Stomach (tissue), 9 donors: ENCODE measurements around the gene ARL4A. TPM values are rescaled to one million over a fixed set of nuclear protein-coding genes. Genes with fewer than 3 reads are reported as not detected.

Experiments
- DNase-seq, 2 donors: peaks; one replicate each; pipeline versions ENCODE4 v3.0.0 to v3.0.0-alpha.2; 2013 to 2019
- H3K27ac ChIP-seq, 5 donors: fragments of 200-600 bp in 4 of 5; sonication (generic) in 4 of 5; one replicate each; pipeline ENCODE4 v1.5.1; 2013 to 2019; ENCODE audit warnings: mild to moderate bottlenecking in 1 of 5, moderate library complexity in 1 of 5
- H3K27me3 ChIP-seq, 3 donors: fragments of 200-600 bp; sonication (generic); one replicate each; pipeline ENCODE4 v1.5.1; 2017 to 2019; ENCODE audit warnings: mixed run types in 1 of 3
- H3K36me3 ChIP-seq, 4 donors: fragments of 200-600 bp; sonication (generic); 1 replicate in 3 of 4; 2 replicates in 1 of 4; pipeline ENCODE4 v1.5.1; 2016 to 2019
- H3K4me1 ChIP-seq, 4 donors: fragments of 200-600 bp; sonication (generic); one replicate each; pipeline ENCODE4 v1.5.1; 2016 to 2019
- H3K4me3 ChIP-seq, 4 donors: fragments of 200-600 bp; sonication (generic) in 3 of 4; one replicate each; pipeline ENCODE4 v1.5.1; 2016 to 2019; ENCODE audit warnings: mild to moderate bottlenecking in 1 of 4
- H3K9me3 ChIP-seq, 4 donors: fragments of 200-600 bp; sonication (generic); one replicate each; pipeline ENCODE4 v1.5.1; 2016 to 2019
- CTCF ChIP-seq, 7 experiments: fragments of 450-650 bp in 4 of 7; fragments of 200-600 bp in 3 of 7; sonication (generic) in 3 of 7; IDR thresholded peaks; one replicate each; pipeline ENCODE4 v1.5.1; 2016 to 2019; ENCODE audit warnings: antibody characterized with exemption in 7 of 7, control low read depth in 2 of 7, mild to moderate bottlenecking in 1 of 7
- EP300 ChIP-seq: sonication (generic); formaldehyde crosslinking; IDR thresholded peaks from one replicate; pipeline ENCODE4 v1.6.1; 2017; ENCODE audit warnings: antibody characterized with exemption
- POLR2A ChIP-seq, 4 donors: fragments of 450-650 bp; IDR thresholded peaks; one replicate each; pipeline ENCODE4 v1.6.1; 2016; ENCODE audit warnings: antibody characterized with exemption in 4 of 4, control low read depth in 2 of 4, mild to moderate bottlenecking in 1 of 4, moderate library complexity in 1 of 4
- POLR2AphosphoS5 ChIP-seq, 3 donors: sonication (generic); formaldehyde crosslinking; IDR thresholded peaks; one replicate each; pipeline ENCODE4 v1.6.1; 2016; ENCODE audit warnings: antibody characterized with exemption in 3 of 3
- WGBS, 5 donors: extraction: QIAGEN DNeasy Blood & Tissue Kit in 3 of 5; methylation state at CpG; one replicate each; pipeline versions ENCODE4 v1.1.5 to v1.1.7; 2013 to 2018; 5-methylcytosine and 5-hydroxymethylcytosine counted together
- intact Hi-C: fragments of 100-400 bp; cut with DNase I; formaldehyde crosslinking; loops from one replicate; pipeline ENCODE4 v1.15.1; 2023; ENCODE audit warnings: low total_unique reads
- polyA plus RNA-seq, 3 donors: library from polyadenylated mRNA; stranded (reverse); fragments of 200-250 nt; gene quantifications; one replicate each; pipeline ENCODE4 v1.2.3, GENCODE V29; 2013
- total RNA-seq, 5 donors: library from RNA; depleted of rRNA; stranded (reverse); fragments of >200 nt; gene quantifications; one replicate each; pipeline versions ENCODE4 v1.1.0 to v1.2.3, GENCODE V29; 2014 to 2016
- donor health status: healthy with polysubstance abuse.
- donor health status: Bipolar disorder and iron deficiency.
- donor health status: healthy.

ARL4A gene
- total and polyA plus RNA-seq, 8 donors: 1.2 to 55.4 (median 27.7) TPM

DNA sequence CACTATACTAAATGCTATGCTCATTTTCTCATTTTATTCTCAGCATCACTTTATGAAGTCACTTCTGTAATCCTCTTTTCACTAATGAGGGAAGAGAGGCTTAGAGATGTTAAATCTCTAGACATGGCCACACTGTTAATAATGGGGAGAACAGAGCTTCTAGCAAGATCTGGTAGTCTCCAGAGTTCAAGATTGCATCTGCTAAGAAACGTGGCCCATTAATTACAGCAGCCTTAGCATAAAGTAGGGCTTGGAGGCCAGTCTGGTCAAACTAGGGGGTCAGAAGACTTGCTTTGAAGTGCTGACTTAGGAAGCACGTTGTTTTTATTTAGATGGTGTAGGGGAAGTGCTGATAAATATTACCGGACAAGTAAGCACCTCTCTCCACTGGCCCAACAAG lies 29.3 kb downstream of the ARL4A start:
- 56 to 72% (median 62%) methylated on average over 3 of the region's 3 CpGs for WGBS, 5 donors

GRCh38 chr7:12719141-12719919 lies 31.9 kb downstream of the ARL4A start:
- H3K27ac ChIP-seq: peak overlapping the region in 4 of 5 donors; percentile 48 to 80 (median 68)
- no peak for DNase-seq
- WGBS, 5 donors: 40 to 55% (median 47%) methylated on average over 5 of the region's 5 CpGs
- H3K4me1 ChIP-seq: peaks cover 12 to 55% (median 28%) of the 10 kb centered on the region in 4 donors
- intact Hi-C loops: no loop called here
- H3K9me3 ChIP-seq: no peaks in the 10 kb centered on the region
- H3K4me3 ChIP-seq: no peak overlapping the region
- H3K27me3 ChIP-seq: no peaks in the 10 kb centered on the region
- no peaks in the 10 kb centered on the region for H3K36me3 ChIP-seq
- TF ChIP-seq POLR2A (IDR thresholded peaks at IDR 0.05): no peak
- no peak for TF ChIP-seq EP300
- TF ChIP-seq CTCF (IDR thresholded peaks at IDR 0.05): no peak
- no peak for TF ChIP-seq POLR2AphosphoS5 (IDR thresholded peaks at IDR 0.05)

More for the DNA sequence above, 29.3 kb downstream of the ARL4A start:
- peaks cover 12 to 62% (median 28%) of the 10 kb centered on the region in 4 donors for H3K4me1 ChIP-seq
- peak overlapping the region in 4 of 5 donors; percentile 78 to 88 (median 84) for H3K27ac ChIP-seq
- no peaks in the 10 kb centered on the region for H3K9me3 ChIP-seq
- intact Hi-C loops: no loop called here
- DNase-seq: no peak
- TF ChIP-seq EP300: no peak
- no peak for TF ChIP-seq POLR2AphosphoS5 (IDR thresholded peaks at IDR 0.05)
- TF ChIP-seq POLR2A (IDR thresholded peaks at IDR 0.05): no peak
- no peaks in the 10 kb centered on the region for H3K27me3 ChIP-seq
- H3K36me3 ChIP-seq: no peaks in the 10 kb centered on the region
- no peak overlapping the region for H3K4me3 ChIP-seq

DNA sequence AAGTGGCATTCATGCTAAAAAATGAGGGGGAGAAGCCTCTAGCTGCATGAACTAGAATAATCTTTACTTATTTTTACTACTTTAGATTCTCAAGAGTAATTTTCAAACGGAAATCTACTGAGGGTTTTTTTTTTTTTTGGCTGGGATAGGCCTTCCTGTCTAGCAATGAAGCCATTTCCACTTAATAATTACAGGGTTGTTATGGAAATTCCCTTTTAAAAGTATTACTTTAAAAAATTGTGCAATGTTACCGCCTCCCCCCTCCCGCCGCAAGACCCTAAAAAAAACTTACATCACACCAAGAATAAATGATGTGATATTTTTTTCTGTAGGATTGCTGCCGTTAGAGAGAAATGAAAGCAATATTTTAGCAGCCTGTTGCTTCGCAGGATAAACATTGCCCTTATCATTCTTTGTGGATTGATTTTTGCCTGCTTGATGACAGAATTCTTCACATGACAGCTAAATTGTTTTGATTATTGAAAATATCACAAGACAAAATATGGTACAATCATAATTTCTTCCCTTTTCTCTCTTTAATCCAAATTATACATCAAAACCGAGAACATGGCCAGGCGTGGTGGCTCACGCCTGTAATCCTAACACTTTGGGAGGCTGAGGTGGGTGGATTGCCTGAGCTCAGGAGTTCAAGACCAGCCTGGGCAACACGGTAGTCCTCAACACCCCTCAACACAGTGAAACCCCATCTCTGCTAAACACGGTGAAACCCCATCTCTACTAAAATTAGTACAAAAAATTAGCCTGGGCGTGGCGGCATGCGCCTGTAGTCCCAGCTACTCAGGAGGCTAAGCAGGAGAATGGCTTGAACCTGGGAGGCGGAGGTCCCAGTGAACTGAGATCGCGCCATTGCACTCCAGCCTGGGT lies 32.8 kb downstream of the ARL4A start:
- H3K36me3 ChIP-seq: no peaks in the 10 kb centered on the region
- H3K4me1 ChIP-seq: peaks cover 7 to 47% (median 24%) of the 10 kb centered on the region in 4 donors
- no peak overlapping the region for H3K4me3 ChIP-seq
- peak overlapping the region; percentile 24 to 80 (median 61) for H3K27ac ChIP-seq
- H3K27me3 ChIP-seq: no peaks in the 10 kb centered on the region
- H3K9me3 ChIP-seq: no peaks in the 10 kb centered on the region
- intact Hi-C loops: no loop called here
- WGBS, 5 donors: 81 to 87% (median 86%) methylated on average over 17 of the region's 17 CpGs
- TF ChIP-seq POLR2AphosphoS5 (IDR thresholded peaks at IDR 0.05): no peak
- DNase-seq: peak in 1 of 2 donors; percentile 57

- Histone ChIP-seq H3K27ac (no peak overlapping the region), H3K27me3 (no peaks in the 10 kb centered on the region), H3K9me3 (no peaks in the 10 kb centered on the region), H3K4me3 (no peak overlapping the region), H3K36me3 (no peaks in the 10 kb centered on the region), H3K4me1 (peaks cover 0 to 36% (median 19%) of the 10 kb centered on the region in 4 donors)
- TF ChIP-seq EP300 (no peak), POLR2A (IDR thresholded peaks at IDR 0.05) (no peak), CTCF (IDR thresholded peaks at IDR 0.05) (no peak), POLR2AphosphoS5 (IDR thresholded peaks at IDR 0.05) (no peak)
- intact Hi-C loops: no loop called here
- no peak for DNase-seq
- 84 to 90% (median 87%) methylated on average over 6 of the region's 6 CpGs for WGBS, 5 donors
Observed at GRCh38 chr7:12721286-12721830, 33.9 kb downstream of the ARL4A start.

DNA sequence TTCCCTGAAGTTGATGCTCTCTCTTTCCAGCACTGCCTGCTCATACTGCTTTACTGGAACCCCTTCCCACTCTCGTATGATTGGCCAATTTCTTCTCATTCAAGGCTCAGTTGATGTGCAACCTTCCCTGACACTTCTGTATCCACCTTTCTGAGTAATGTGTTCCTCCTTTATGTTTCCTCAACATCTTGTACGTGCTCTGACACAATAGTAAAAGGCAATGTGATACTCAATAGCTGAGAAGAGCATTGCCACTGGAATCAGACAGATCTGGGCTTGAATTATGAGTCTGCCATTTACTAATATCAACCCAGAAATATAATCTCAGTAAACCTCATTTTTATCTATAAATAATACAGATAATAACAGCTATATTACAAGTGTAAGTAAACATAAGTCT lies 34.7 kb downstream of the ARL4A start:
- Histone ChIP-seq H3K9me3 (no peaks in the 10 kb centered on the region), H3K36me3 (no peaks in the 10 kb centered on the region), H3K4me3 (no peak overlapping the region), H3K4me1 (peaks cover 0 to 28% (median 17%) of the 10 kb centered on the region in 4 donors), H3K27me3 (no peaks in the 10 kb centered on the region), H3K27ac (no peak overlapping the region)
- intact Hi-C loops: no loop called here
- DNase-seq: no peak
- TF ChIP-seq CTCF (IDR thresholded peaks at IDR 0.05) (no peak), EP300 (no peak), POLR2A (IDR thresholded peaks at IDR 0.05) (no peak), POLR2AphosphoS5 (IDR thresholded peaks at IDR 0.05) (no peak)
- 78 to 84% (median 82%) methylated on average over 2 of the region's 2 CpGs for WGBS, 5 donors
